Measurements from ENCODE around the gene PSMG4. TPM values are rescaled to one million over a fixed set of nuclear protein-coding genes. Genes with fewer than 3 reads are reported as not detected.

The PSMG4 gene
- total RNA-seq, 1 donor from 2014 or later = 16.9 TPM

DNA sequence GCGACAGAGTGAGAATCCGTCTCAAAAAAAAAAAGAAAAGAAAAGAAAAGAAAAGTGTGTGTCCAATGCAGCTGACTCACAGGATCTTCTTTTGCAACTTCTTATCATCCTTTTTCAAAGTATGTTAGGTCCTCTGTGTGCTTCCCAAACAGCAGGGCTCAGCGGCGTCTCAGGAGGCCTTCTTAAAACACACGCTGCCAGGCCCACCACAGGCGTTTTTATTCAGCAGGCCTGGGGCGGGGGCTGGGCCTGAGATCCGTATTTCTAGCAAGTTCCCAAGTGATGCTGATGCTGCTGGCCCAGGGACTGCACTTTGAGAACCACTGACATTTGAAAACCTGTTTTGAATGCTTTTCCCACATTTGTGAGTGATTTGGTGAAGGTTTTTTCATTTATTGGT, 57.1 kb downstream of the PSMG4 start:
- TF ChIP-seq, protein P1, sequence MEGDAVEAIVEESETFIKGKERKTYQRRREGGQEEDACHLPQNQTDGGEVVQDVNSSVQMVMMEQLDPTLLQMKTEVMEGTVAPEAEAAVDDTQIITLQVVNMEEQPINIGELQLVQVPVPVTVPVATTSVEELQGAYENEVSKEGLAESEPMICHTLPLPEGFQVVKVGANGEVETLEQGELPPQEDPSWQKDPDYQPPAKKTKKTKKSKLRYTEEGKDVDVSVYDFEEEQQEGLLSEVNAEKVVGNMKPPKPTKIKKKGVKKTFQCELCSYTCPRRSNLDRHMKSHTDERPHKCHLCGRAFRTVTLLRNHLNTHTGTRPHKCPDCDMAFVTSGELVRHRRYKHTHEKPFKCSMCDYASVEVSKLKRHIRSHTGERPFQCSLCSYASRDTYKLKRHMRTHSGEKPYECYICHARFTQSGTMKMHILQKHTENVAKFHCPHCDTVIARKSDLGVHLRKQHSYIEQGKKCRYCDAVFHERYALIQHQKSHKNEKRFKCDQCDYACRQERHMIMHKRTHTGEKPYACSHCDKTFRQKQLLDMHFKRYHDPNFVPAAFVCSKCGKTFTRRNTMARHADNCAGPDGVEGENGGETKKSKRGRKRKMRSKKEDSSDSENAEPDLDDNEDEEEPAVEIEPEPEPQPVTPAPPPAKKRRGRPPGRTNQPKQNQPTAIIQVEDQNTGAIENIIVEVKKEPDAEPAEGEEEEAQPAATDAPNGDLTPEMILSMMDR (IDR thresholded peaks at IDR 0.05) = no peak
- peaks cover 5% of the 10 kb centered on the region for H3K4me1 ChIP-seq

DNA sequence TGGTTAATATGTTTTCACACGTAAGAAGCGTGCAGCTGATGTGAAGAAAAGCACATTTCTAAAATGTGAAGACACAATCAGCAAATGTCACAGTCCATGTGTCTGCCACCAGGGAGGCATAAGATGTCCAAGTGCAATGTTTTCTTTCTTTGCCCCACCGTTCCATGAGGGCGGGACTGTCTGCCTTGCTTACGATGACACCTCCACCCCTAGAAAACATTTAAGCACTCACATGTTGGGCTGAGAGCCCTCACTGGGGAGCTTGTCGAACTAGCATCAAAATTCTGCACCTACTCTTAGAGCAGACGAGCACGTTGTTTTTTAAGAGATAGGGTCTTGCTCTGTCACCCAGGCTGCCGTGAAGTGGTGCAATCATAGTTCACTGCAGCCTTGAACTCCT, 57.6 kb downstream of the PSMG4 start:
- ATAC-seq (no peak), DNase-seq (no peak)
- no peaks in the 10 kb centered on the region for H3K9me3 ChIP-seq
- intact Hi-C loops (cut with DNase I) = no loop called here
- H3K36me3 ChIP-seq = no peaks in the 10 kb centered on the region
- H3K4me3 ChIP-seq = no peak overlapping the region
- no peaks in the 10 kb centered on the region for H3K27me3 ChIP-seq
- no peak overlapping the region for H3K27ac ChIP-seq
- peaks cover 5% of the 10 kb centered on the region for H3K4me1 ChIP-seq
- TF ChIP-seq, protein P1 (IDR thresholded peaks at IDR 0.05) = no peak

More for the DNA sequence above, 57.1 kb downstream of the PSMG4 start:
- Histone ChIP-seq H3K4me3 (no peak overlapping the region), H3K36me3 (no peaks in the 10 kb centered on the region), H3K27me3 (no peaks in the 10 kb centered on the region), H3K27ac (no peak overlapping the region), H3K9me3 (no peaks in the 10 kb centered on the region)
- intact Hi-C loops (cut with DNase I) = no loop called here
- DNase-seq = no peak
- no peak for ATAC-seq

DNA sequence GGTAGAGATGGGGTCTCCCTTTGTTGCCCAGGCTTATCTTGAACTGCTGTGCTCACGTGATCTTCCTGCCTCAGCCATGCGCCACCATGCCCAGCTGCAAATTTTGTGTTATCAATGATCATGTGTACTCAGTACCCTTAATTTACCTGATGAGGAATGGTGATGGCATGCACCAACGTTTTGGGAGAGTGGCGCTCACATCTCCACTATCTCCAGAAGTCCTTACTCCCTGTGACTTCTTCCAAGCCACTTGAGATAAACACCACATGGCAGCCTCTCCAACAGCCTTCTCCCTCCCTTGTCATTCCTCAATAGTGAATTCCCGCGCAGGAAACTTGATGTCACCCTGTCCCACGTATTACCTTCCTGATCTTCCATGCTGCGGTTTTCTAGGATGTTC, 58.1 kb downstream of the PSMG4 start:
- H3K27ac ChIP-seq = no peak overlapping the region
- H3K27me3 ChIP-seq = no peaks in the 10 kb centered on the region
- no peaks in the 10 kb centered on the region for H3K36me3 ChIP-seq
- DNase-seq (no peak), ATAC-seq (no peak)
- H3K9me3 ChIP-seq = no peaks in the 10 kb centered on the region
- intact Hi-C loops (cut with DNase I) = no loop called here
- peaks cover 5% of the 10 kb centered on the region for H3K4me1 ChIP-seq
- H3K4me3 ChIP-seq = no peak overlapping the region
- TF ChIP-seq, protein P1 (IDR thresholded peaks at IDR 0.05) = no peak

Other genes starting within 250 kb of the PSMG4 start
- gene RIPK1, start 190.5 kb upstream of the PSMG4 start, total RNA-seq = 24.4 TPM
- 7.6 TPM for gene BPHL, start 140.2 kb upstream of the PSMG4 start, total RNA-seq
- gene TUBB2A, start 101.4 kb upstream of the PSMG4 start, total RNA-seq = 15.4 TPM
- gene TUBB2B, start 31.3 kb upstream of the PSMG4 start, total RNA-seq = 0.46 TPM
- gene SLC22A23, start 198.1 kb downstream of the PSMG4 start, total RNA-seq = 19.2 TPM